Suprapubic skin (tissue), 4 donors: ENCODE data around the gene CALD1.

ENCODE experiments used
- CTCF ChIP-seq, 2 donors: fragments of 200-600 bp in 1 of 2; fragments of 450-650 bp in 1 of 2; sonication (generic) in 1 of 2; IDR thresholded peaks; one replicate each; pipeline ENCODE4 v1.5.1; 2016 to 2019; ENCODE audit warnings: antibody characterized with exemption in 2 of 2, mild to moderate bottlenecking in 1 of 2, moderate library complexity in 1 of 2
- EP300 ChIP-seq: sonication (generic); formaldehyde crosslinking; IDR thresholded peaks from one replicate; pipeline ENCODE4 v1.6.1; 2017; ENCODE audit warnings: antibody characterized with exemption
- POLR2A ChIP-seq, 2 donors: fragments of 450-650 bp; IDR thresholded peaks; one replicate each; pipeline ENCODE4 v1.6.1; 2017; ENCODE audit warnings: antibody characterized with exemption in 2 of 2, mild to moderate bottlenecking in 2 of 2, moderate library complexity in 2 of 2
- POLR2AphosphoS5 ChIP-seq, 3 donors: sonication (generic); formaldehyde crosslinking; IDR thresholded peaks; one replicate each; pipeline ENCODE4 v1.6.1; 2017; ENCODE audit warnings: antibody characterized with exemption in 3 of 3

GRCh38 chr7:134732728-134733127, 46.7 kb upstream of the CALD1 start:
- no peak for TF ChIP-seq CTCF (IDR thresholded peaks at IDR 0.05)
- TF ChIP-seq EP300 = no peak
- no peak for TF ChIP-seq POLR2AphosphoS5 (IDR thresholded peaks at IDR 0.05)
- no peak for TF ChIP-seq POLR2A (IDR thresholded peaks at IDR 0.05)
